Measurements from ENCODE around the gene GMCL2.

Gene GMCL2

DNA sequence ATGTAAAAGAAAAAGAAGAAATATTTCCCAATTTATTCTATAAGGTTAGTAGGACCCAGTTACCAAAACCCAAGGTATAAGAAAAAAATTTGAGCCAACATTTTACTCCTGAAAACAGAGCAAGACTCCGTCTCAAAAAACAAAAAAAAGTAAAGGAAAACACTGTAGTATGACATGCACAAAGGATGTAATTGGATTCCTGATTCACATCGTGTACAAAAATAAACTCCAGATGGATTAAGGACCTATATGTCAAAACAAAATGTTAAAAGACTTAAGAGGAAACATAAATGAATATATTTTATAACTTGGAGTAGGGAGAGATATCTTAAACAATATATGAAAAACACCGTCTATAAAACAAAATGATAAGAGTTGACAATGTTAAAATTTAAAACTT is 31.7 kb upstream of the GMCL2 start:
- Histone ChIP-seq H3K27me3 (ENCODE audit: control insufficient read depth, insufficient read depth, low read length) (no peaks in the 10 kb centered on the region), H3K36me3 (ENCODE audit: control insufficient read depth, insufficient read depth, low read length) (peaks cover 24% of the 10 kb centered on the region), H3K9me3 (ENCODE audit: control insufficient read depth, insufficient read depth, low read length) (no peaks in the 10 kb centered on the region), H3K9ac (ENCODE audit: low read depth, low read length) (no peak overlapping the region), H3K4me3 (ENCODE audit: low read depth, low read length) (no peak overlapping the region), H3K4me1 (ENCODE audit: control insufficient read depth, insufficient read depth, low read length) (peaks cover 12% of the 10 kb centered on the region)

DNA sequence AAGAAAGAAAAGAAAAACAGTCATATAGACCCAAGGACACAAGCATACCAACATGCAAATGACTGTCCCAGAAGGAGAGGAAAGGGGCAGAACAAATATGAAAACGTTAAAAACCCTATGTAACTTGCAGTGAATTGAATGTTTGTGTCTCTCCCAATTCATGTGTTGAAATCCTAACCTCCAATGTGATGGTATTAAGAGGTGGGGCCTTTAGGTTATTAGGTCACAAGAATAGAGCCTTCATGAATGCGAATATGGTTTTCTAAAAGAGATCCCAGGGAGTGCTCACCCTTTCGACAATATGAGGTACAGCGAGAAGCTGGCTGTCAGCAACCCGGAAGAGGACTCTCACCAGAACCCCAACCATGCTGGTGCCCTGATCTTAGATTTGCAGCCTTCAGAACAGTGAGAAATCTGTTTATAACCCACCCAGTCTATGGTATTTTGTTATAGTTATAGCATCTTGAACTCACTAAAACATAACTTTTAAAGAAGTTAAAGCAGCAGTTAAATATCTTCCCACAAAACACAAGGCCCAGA is 31.1 kb upstream of the GMCL2 start:
- Histone ChIP-seq H3K9me3 (ENCODE audit: control insufficient read depth, insufficient read depth, low read length) (no peaks in the 10 kb centered on the region), H3K27me3 (ENCODE audit: control insufficient read depth, insufficient read depth, low read length) (no peaks in the 10 kb centered on the region), H3K4me1 (ENCODE audit: control insufficient read depth, insufficient read depth, low read length) (peaks cover 8% of the 10 kb centered on the region), H3K9ac (ENCODE audit: low read depth, low read length) (no peak overlapping the region), H3K4me3 (ENCODE audit: low read depth, low read length) (no peak overlapping the region), H3K36me3 (ENCODE audit: control insufficient read depth, insufficient read depth, low read length) (peaks cover 25% of the 10 kb centered on the region)

DNA sequence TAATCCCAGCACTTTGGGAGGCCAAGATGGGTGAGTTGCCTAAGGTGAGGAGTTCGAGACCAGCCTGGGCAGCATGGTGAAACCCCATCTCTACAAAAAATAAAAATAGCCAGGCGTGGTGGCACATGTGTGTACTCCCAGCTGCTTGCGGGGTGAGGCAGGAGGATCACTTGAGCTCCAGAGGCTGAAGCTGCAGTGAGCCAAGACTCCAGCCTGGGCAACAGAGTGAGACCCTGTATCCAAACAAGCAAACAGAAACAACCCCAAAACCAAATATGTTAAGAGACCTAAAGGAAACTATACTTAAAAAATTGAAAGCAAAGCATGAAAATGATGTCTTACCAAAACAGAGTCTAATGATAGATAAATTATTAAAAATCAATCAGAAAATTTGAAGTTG is 29.6 kb upstream of the GMCL2 start:
- Histone ChIP-seq H3K27me3 (ENCODE audit: control insufficient read depth, insufficient read depth, low read length) (no peaks in the 10 kb centered on the region), H3K4me1 (ENCODE audit: control insufficient read depth, insufficient read depth, low read length) (peaks cover 4% of the 10 kb centered on the region), H3K9ac (ENCODE audit: low read depth, low read length) (no peak overlapping the region), H3K9me3 (ENCODE audit: control insufficient read depth, insufficient read depth, low read length) (no peaks in the 10 kb centered on the region), H3K4me3 (ENCODE audit: low read depth, low read length) (no peak overlapping the region), H3K36me3 (ENCODE audit: control insufficient read depth, insufficient read depth, low read length) (peaks cover 34% of the 10 kb centered on the region)

DNA sequence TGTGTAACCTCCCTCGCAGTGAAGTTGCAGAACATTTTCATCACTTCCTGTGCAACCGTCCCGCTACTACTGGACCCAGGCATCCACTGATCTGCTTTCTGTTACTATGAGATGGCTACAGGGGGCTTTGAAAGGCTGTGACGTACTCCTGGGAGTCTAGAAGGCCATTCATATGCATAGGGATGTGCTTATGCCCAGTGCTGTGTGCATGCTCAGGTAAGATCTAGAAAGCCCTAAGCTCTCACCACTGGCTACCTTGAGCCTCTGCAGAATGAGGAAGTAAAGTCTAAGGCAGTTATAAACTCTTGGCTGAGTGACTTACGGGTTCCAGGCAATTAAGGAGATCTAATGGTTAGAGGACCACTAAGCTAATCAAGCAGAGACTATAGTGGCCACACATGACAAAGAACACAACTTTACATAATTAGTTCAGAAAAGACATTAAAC is 28.9 kb upstream of the GMCL2 start:
- peaks cover 4% of the 10 kb centered on the region for H3K4me1 ChIP-seq (ENCODE audit: control insufficient read depth, insufficient read depth, low read length)
- no peak overlapping the region for H3K9ac ChIP-seq (ENCODE audit: low read depth, low read length)
- no peaks in the 10 kb centered on the region for H3K9me3 ChIP-seq (ENCODE audit: control insufficient read depth, insufficient read depth, low read length)
- H3K36me3 ChIP-seq (ENCODE audit: control insufficient read depth, insufficient read depth, low read length), result peaks cover 41% of the 10 kb centered on the region
- no peak overlapping the region for H3K4me3 ChIP-seq (ENCODE audit: low read depth, low read length)
- H3K27me3 ChIP-seq (ENCODE audit: control insufficient read depth, insufficient read depth, low read length), result no peaks in the 10 kb centered on the region

DNA sequence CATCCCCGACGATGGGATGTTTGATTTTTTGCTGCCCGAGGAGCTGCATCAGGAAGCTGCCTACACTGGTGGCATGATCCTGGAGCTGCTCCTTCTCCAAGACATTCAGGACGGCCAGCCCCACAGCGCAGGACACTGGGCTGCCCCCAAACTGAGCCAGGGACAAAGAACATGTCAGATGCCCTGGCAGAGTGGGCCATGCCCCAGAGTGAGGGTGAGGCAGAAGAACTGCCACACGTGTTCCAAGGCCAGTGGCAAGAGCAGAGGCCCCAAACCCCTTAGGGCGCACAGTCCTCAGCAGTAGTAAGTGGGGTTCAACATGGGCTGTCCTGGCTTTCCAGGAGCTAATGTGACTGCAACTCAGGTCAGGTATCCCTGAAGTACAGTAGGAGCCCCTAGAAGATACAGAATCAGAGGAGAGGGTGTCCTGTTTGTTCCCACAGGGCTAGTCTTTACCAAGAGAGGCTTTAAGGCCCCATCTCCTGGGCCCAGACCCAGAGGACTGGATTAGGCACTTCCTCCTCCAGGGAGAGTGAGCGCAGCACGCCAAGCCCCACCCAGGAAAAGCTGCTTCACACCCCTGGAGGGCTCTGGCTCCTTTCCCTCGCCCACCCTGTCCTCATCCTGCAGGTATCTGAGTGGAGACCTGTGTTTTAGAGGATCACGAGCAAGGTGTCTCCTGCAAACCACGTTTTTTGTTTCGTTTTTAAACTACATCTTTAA is 28.3 kb upstream of the GMCL2 start:
- Histone ChIP-seq H3K9me3 (ENCODE audit: control insufficient read depth, insufficient read depth, low read length) (no peaks in the 10 kb centered on the region), H3K9ac (ENCODE audit: low read depth, low read length) (no peak overlapping the region), H3K4me3 (ENCODE audit: low read depth, low read length) (no peak overlapping the region), H3K4me1 (ENCODE audit: control insufficient read depth, insufficient read depth, low read length) (peaks cover 4% of the 10 kb centered on the region), H3K27me3 (ENCODE audit: control insufficient read depth, insufficient read depth, low read length) (no peaks in the 10 kb centered on the region), H3K36me3 (ENCODE audit: control insufficient read depth, insufficient read depth, low read length) (peaks cover 45% of the 10 kb centered on the region)

DNA sequence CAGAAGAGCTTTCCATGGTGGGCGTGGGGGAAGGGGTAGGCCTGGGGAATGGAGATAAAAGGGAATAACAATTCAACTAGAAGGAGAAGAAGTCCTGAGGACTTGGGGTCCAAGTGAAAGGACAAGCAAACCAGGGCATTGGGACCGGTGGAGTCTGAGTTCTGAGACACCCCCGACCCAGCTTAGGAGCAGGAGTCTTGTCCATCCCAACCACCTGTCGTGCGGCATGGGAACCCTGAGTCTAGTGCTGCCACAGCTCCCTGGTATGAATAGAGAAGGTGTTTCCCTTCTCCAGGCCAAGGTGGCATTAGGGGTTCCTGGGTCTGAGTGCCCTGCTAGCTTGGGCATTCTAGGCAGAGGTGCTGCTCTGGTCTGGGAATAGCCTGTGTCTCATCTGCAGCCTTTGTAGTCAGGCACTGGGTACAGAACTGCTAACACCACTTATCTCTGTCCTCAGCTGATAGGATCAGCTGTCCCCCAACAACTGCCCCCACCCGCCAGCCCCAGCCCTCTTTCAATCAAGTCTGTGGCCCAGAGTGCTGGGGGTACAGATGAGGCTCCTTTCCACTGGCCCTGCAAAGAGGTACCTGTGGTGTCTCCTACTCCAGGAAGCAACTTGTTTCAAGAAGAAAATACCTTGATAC is 27.1 kb upstream of the GMCL2 start:
- H3K9ac ChIP-seq (ENCODE audit: low read depth, low read length), result no peak overlapping the region
- no peak overlapping the region for H3K4me3 ChIP-seq (ENCODE audit: low read depth, low read length)
- no peaks in the 10 kb centered on the region for H3K27me3 ChIP-seq (ENCODE audit: control insufficient read depth, insufficient read depth, low read length)
- peaks cover 57% of the 10 kb centered on the region for H3K36me3 ChIP-seq (ENCODE audit: control insufficient read depth, insufficient read depth, low read length)
- H3K9me3 ChIP-seq (ENCODE audit: control insufficient read depth, insufficient read depth, low read length), result no peaks in the 10 kb centered on the region
- peaks cover 4% of the 10 kb centered on the region for H3K4me1 ChIP-seq (ENCODE audit: control insufficient read depth, insufficient read depth, low read length)

DNA sequence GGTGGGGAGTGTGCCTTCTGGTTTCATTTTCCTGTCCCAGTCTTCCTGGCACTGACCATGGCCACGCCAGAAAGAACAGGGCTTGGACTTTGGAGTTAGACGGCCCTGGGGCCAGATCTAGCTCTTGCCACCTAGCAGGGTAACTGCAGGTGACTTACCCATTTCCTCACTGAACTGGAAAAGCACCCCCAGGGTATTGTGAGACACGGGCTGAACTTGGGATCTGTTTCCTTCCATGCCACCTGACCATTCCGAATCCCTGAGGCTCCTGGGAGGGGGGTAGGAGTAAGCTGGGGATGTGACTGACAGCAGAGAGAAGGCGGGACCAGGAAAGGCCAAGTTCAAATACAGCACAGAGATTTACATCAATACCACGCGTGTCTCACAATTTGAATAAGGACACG is 26.6 kb upstream of the GMCL2 start:
- Histone ChIP-seq H3K9ac (ENCODE audit: low read depth, low read length) (no peak overlapping the region), H3K27me3 (ENCODE audit: control insufficient read depth, insufficient read depth, low read length) (no peaks in the 10 kb centered on the region), H3K36me3 (ENCODE audit: control insufficient read depth, insufficient read depth, low read length) (peaks cover 62% of the 10 kb centered on the region), H3K4me1 (ENCODE audit: control insufficient read depth, insufficient read depth, low read length) (peaks cover 4% of the 10 kb centered on the region), H3K4me3 (ENCODE audit: low read depth, low read length) (no peak overlapping the region), H3K9me3 (ENCODE audit: control insufficient read depth, insufficient read depth, low read length) (no peaks in the 10 kb centered on the region)

DNA sequence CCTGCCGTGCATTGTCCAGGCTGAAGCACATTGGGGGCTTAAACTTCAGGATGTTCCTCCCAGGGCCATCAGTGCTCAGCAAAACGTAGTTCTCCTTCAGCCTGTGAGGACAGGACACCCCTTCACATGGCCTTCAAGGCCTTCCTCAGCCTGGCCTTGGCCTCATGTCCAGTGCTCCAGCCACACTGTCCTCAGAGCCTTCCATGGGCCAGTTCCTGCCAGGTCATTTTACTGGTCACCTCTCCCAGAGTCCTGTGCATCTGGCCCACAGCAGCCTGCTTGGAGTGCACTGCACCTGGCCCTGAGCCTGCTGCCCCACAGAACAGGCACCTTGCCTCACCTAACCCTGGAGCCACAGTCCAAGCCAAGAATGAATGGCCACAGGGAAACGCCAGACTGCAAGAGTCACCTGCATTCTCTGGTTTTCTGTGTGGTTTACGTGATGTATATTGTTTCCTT is 25.9 kb upstream of the GMCL2 start:
- Histone ChIP-seq H3K4me3 (ENCODE audit: low read depth, low read length) (no peak overlapping the region), H3K9me3 (ENCODE audit: control insufficient read depth, insufficient read depth, low read length) (no peaks in the 10 kb centered on the region), H3K27me3 (ENCODE audit: control insufficient read depth, insufficient read depth, low read length) (no peaks in the 10 kb centered on the region), H3K4me1 (ENCODE audit: control insufficient read depth, insufficient read depth, low read length) (peaks cover 4% of the 10 kb centered on the region), H3K36me3 (ENCODE audit: control insufficient read depth, insufficient read depth, low read length) (peaks cover 69% of the 10 kb centered on the region), H3K9ac (ENCODE audit: low read depth, low read length) (no peak overlapping the region)

DNA sequence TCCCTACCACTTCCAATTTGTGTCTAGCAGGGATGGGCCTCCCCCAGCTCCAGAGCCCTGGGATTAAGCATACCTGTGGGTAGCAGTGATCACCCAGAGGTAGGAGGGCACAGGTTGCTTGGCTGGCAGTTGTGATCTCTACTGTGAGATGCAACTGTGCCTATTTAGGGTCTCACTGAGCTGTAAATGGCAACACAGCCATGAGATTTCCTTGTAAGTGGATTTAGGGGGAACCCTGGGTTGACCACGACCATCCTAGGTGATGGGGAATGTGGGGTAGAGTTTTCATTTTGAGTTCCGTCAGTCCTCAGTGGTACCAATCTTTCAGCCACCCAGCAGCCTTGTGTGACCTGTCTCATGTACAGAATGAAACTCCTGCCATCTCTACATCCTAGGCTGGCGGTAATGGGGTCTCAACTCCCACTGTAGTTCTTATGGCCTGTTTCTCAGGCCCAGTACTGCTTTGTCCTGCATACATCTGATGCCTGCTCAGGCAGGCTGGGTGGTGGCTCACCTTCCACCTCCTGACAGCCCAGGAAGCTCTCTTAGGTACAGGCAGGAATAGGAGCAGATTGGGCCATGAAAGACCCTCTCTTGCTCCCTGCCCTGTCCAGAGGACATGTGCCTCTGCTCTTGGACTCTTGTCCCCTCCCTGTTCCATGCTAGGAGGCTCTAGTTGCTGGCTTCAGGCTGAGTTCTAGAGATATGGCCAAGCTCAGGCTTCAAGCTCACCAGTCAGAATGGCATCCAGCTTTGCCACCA is 25.3 kb upstream of the GMCL2 start:
- Histone ChIP-seq H3K9me3 (ENCODE audit: control insufficient read depth, insufficient read depth, low read length) (no peaks in the 10 kb centered on the region), H3K9ac (ENCODE audit: low read depth, low read length) (no peak overlapping the region), H3K36me3 (ENCODE audit: control insufficient read depth, insufficient read depth, low read length) (peaks cover 76% of the 10 kb centered on the region)

DNA sequence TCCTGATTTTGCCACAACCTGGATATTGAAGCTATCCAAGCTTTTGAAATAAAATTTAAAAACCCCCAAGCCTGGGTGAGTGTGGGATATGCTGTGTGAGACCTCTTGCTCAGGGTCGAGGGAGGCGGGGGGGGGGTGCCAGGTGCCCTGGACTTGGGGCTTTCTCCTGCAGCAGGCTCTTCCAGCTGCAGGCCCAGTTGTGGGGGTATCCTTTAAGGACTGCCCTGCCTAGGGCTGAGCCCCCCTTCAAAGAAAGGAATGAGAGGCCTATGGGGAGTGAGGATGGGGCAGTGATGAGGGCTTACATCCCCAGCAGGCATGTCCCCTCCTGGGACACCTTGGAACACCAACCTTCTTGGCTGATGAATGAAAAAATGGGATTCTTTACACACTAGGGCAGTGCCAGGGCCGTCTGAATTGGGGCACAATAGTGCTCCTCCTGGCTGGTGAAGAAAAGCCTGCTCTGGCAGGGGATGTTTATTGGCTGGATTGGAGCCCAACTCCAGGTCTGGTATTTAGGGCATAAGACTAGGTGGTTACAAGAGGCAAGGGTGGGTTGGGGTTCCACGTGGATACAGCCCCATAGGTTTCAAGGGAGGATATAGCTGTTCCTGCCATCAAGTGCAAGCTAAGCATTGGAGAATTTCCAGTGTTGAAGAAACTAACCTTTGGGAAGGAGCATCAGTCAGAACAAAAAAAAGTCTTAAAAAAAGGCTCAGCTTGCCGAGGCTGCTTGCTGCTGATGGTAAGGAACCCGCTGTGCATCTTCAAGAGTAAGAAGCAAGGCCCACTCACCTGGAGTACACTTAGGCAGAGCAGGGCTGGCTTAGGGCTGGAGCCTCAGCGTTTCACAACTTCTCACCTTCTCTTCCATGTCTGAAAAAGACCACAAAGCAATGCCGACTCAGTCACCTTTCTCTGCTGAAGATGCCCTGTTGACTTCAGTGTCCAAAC is 24.2 kb upstream of the GMCL2 start:
- H3K4me3 ChIP-seq (ENCODE audit: low read depth, low read length), result no peak overlapping the region
- no peak overlapping the region for H3K9ac ChIP-seq (ENCODE audit: low read depth, low read length)
- H3K36me3 ChIP-seq (ENCODE audit: control insufficient read depth, insufficient read depth, low read length), result peaks cover 82% of the 10 kb centered on the region
- H3K9me3 ChIP-seq (ENCODE audit: control insufficient read depth, insufficient read depth, low read length), result no peaks in the 10 kb centered on the region
- H3K4me1 ChIP-seq (ENCODE audit: control insufficient read depth, insufficient read depth, low read length), result peaks cover 4% of the 10 kb centered on the region
- H3K27me3 ChIP-seq (ENCODE audit: control insufficient read depth, insufficient read depth, low read length), result no peaks in the 10 kb centered on the region

More for the DNA sequence above, 25.3 kb upstream of the GMCL2 start:
- Histone ChIP-seq H3K4me3 (ENCODE audit: low read depth, low read length) (no peak overlapping the region), H3K27me3 (ENCODE audit: control insufficient read depth, insufficient read depth, low read length) (no peaks in the 10 kb centered on the region), H3K4me1 (ENCODE audit: control insufficient read depth, insufficient read depth, low read length) (peaks cover 4% of the 10 kb centered on the region)

DNA sequence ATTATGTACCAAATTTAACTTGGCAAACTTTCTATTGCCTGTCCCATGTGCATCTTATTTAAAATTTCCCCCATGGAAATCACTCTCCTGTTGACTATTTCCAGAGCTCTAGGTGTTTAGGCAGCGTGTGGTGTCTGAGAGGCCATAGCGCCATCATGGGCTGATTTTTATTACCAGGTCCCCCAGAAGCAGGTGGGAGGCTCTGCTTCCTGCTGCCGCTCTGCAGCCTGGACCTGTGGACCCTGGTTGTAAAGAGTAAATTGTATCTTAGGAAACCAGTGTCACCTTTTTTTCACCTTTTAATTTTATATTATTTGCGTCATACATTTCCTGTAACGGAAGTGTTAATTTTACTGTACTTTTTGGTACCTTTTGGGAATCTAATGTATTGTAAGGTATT is 23.5 kb upstream of the GMCL2 start:
- Histone ChIP-seq H3K4me1 (ENCODE audit: control insufficient read depth, insufficient read depth, low read length) (peaks cover 5% of the 10 kb centered on the region), H3K9ac (ENCODE audit: low read depth, low read length) (no peak overlapping the region), H3K9me3 (ENCODE audit: control insufficient read depth, insufficient read depth, low read length) (no peaks in the 10 kb centered on the region), H3K4me3 (ENCODE audit: low read depth, low read length) (no peak overlapping the region), H3K36me3 (ENCODE audit: control insufficient read depth, insufficient read depth, low read length) (peaks cover 81% of the 10 kb centered on the region), H3K27me3 (ENCODE audit: control insufficient read depth, insufficient read depth, low read length) (no peaks in the 10 kb centered on the region)
